ENCODE data around the gene GTF2H1.
"Not testable (repeated sequence)": the region's sequence is repeated elsewhere in the genome, so short reads cannot be mapped to it uniquely, and the experiment has no call there.

The GTF2H1 gene

GRCh38 chr11:18320617-18321016 lies 1.8 kb upstream of the GTF2H1 start:
- no peak for DNase-seq

- no peak for DNase-seq
Observed at GRCh38 chr11:18321578-18321968, 794 bp upstream of the GTF2H1 start.

GRCh38 chr11:18322818-18323570 lies 627 bp downstream of the GTF2H1 start:
- DNase-seq = no peak

GRCh38 chr11:18323881-18324280 lies 1.5 kb downstream of the GTF2H1 start:
- DNase-seq = not testable (repeated sequence)

GRCh38 chr11:18324381-18324780 lies 2.0 kb downstream of the GTF2H1 start:
- no peak for DNase-seq

- DNase-seq = no peak
Observed at GRCh38 chr11:18329196-18329870, 7.0 kb downstream of the GTF2H1 start.

GRCh38 chr11:18330921-18331320 lies 8.6 kb downstream of the GTF2H1 start:
- no peak for DNase-seq

GRCh38 chr11:18332302-18332701 lies 9.9 kb downstream of the GTF2H1 start:
- DNase-seq = no peak

GRCh38 chr11:18332891-18333290 lies 10.5 kb downstream of the GTF2H1 start:
- DNase-seq = no peak

- DNase-seq = no peak
Observed at GRCh38 chr11:18347471-18348125, 25.2 kb downstream of the GTF2H1 start.

- no peak for DNase-seq
Observed at GRCh38 chr11:18352581-18352980, 30.2 kb downstream of the GTF2H1 start.

- DNase-seq = no peak
Observed at GRCh38 chr11:18358646-18359045, 36.3 kb downstream of the GTF2H1 start.

- DNase-seq = no peak
Observed at GRCh38 chr11:18361154-18361553, 38.8 kb downstream of the GTF2H1 start.

GRCh38 chr11:18364495-18365073 lies 42.2 kb downstream of the GTF2H1 start:
- no peak for DNase-seq

- no peak for DNase-seq
Observed at GRCh38 chr11:18365741-18366140, 43.4 kb downstream of the GTF2H1 start.

- no peak for DNase-seq
Observed at GRCh38 chr11:18366286-18366685, 43.9 kb downstream of the GTF2H1 start.

- DNase-seq = no peak
Observed at GRCh38 chr11:18367431-18367830, 45.1 kb downstream of the GTF2H1 start.

- no peak for DNase-seq
Observed at GRCh38 chr11:18368221-18368620, 45.9 kb downstream of the GTF2H1 start.

GRCh38 chr11:18369398-18369797 lies 47.0 kb downstream of the GTF2H1 start:
- no peak for DNase-seq

GRCh38 chr11:18371279-18371678 lies 48.9 kb downstream of the GTF2H1 start:
- DNase-seq = no peak

GRCh38 chr11:18372201-18372600 lies 49.8 kb downstream of the GTF2H1 start:
- no peak for DNase-seq

- no peak for DNase-seq
Observed at GRCh38 chr11:18374956-18375355, 52.6 kb downstream of the GTF2H1 start.

- DNase-seq = no peak
Observed at GRCh38 chr11:18375941-18376340, 53.6 kb downstream of the GTF2H1 start.

GRCh38 chr11:18379201-18379600 lies 56.8 kb downstream of the GTF2H1 start:
- DNase-seq = no peak

All from CD4-positive, alpha-beta T cell treated with Interleukin-15 for 1 hour (primary cell).